Measurements from ENCODE around the gene XPR1.
"Not testable (repeated sequence)": the region's sequence is repeated elsewhere in the genome, so short reads cannot be mapped to it uniquely, and the experiment has no call there.

Gene XPR1

DNA sequence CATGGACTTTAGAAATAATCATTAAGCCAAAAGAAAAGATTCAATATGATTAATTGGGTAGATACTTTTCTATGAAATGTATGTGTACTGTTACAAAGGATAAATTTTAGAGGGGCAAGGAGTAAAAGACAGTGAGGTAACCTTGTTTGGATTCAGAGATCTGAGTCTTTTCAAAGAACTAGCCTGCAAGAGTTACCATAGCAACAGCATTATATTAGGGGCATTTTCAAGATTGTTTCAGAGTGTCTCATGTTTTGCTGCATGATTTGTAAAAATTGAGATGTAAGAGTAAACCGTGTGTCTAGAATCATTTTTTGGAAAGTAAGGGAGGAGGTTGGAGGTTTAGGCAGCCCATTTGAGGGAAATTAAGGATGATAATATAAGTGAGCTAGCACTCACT lies 210.2 kb downstream of the XPR1 start:
- no peak for DNase-seq (ENCODE audit: low spot score)

DNA sequence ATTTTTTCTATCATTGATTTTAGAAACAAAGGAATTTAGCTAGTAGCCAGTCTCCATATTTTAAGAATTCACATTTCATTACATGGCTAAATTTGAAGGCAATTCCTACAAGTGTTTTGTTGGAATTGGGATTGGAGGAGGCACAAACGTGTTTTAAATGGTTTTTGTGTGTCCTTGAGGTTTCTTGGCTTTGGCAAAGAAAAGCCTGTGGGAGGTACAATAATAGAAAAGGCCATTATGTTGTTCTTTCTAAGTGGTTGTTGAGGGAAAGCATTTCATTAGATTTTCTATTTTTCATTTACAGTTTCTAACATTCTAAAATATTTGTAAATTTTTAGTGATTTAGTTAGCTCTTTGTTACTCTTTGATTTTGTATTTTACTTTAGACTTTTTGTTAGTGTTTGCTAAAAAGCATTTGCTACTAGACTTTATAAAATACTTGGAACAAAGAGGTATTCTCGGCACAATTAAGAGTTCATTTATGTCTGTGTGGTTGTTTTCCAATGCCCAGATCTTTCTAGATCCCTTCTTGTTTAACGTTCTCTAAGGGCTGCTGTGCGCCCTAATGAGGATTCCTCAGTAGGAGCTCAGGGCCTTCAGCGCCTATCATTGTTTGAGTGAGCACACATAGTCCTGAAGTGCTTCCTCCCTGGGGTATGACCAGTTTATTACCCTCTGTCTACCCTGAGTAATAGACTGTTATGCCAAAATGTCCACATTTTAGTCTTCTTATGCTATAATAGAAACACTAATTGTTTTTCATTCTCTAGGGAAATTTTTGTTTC lies 210.9 kb downstream of the XPR1 start:
- DNase-seq (ENCODE audit: low spot score) = no peak

DNA sequence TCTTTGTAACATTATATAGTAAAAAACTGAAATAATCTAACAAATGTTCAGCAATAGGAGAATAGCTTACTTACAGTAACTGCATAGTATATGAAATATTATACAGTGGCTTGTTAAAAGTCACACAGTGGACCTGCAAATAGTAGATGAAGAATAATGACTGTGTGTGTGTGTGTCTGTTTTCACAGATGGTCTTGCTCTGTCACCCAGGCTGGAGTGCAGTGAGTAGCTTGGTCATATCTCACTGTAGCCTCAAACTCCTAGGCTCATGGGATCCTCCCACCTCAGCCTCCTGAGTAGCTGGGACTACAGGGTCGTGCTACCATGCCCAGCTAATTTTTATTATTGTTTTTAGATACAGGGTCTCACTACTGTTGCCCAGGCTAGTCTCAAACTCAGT lies 213.5 kb downstream of the XPR1 start:
- DNase-seq (ENCODE audit: low spot score) = no peak

DNA sequence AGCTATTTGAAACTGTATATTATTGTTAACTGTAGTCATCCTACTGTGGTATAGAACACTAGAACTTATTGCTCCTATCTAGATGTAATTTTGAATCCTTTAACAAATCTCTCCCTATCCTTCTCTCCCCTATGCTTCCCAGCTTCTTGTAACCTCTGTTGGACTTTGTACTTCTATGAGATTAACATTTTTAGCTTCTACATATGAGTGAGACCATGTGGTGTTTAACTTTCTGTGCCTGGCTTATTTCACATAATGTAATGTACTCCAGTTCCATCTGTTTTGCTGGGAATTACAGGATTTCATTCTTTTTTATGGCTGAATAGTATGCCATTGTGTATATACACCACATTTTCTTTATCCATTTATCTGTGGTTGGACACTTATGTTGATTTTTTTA lies 216.4 kb downstream of the XPR1 start:
- no peak for DNase-seq (ENCODE audit: low spot score)

DNA sequence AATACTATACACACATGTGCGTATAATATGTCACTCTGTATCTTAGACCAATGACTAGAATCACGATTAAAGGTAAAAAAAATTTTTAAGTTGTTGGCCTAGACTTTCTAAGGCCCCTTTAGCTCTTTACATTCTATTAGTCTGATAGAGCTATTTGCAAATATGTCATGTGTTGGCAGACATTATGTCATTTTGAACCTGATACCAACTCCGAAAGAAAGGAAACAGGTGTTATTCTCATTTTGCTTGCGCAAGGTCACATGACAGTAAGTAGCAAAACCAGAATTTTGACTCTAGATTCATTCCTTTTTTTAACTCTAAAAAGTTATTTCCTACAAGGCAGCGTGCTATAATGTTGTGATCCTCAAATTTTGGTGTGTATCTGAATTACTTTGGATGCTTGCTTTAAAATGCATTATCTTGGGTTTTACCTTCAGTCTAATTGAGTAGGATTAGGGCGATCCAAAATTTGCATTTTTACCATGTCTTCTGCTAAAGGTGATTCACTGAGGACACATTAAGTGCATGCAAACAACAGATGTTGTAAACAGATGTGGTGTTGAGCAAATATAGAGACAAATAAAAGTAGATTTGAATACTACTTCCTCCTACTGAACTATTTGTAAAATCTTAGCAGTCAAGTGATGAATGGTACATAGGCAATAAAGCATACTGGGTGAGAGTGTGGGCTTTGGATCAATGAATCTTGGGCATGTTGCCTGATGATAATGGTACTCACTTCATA lies 217.4 kb downstream of the XPR1 start:
- no peak for DNase-seq (ENCODE audit: low spot score)

DNA sequence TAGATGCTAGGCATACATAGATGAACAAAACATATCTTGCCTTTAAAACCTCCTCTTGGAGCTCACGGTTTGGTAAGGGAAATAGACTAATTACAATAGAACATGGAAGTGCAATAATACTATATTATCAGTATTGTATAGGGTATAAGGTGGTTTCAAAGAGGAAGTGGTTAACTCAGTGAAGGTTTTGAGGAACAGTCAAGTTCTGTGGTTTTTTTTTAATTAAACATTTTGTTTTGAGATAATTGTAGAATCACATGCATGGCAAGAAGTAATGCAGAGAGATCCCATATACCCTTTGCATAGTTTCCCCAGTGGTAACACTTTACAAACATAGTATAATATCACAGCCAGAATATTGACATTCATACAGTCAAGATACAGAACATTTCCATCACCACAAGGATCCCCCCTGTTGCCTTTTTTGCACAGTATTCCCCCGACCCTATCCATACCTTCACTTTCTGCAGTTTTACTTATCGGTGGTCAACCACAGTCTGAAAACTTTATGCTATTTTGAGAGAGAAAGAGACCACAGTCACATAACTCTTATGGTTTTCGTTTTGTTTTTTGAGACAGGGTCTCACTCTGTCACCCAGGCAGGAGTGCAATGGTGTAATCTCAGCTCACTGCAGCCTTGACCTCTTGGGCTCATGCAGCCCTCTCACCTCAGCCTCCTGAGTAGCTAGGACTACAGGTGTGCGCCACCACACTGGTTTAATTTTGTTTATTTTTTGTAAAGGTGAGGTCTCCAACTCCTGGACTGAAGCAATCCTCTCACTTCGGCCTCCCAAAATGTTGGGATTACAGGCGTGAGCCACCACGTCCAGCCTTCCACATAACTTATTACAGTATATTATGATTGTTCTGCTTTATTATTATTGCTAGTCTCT lies 220.4 kb downstream of the XPR1 start:
- no peak for DNase-seq (ENCODE audit: low spot score)

DNA sequence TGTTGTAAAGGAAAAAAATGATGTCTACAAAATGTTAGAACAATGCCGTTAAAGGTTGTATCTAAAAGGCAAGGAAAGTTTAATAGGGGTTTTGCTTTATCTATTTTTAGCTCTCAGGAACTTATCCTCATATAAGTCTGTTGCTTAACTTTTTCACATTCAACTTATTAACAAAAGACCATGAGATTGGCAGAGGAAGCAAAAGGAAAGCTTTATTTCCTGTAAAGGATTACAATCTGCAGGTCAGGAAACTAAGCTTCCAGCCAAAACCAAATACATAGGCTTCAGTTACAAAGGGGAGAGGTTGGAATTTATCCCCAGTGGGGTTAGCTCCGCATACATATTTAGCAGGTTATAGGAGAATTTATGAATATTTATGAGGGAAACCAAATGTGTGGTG lies 222.2 kb downstream of the XPR1 start:
- no peak for DNase-seq (ENCODE audit: low spot score)

DNA sequence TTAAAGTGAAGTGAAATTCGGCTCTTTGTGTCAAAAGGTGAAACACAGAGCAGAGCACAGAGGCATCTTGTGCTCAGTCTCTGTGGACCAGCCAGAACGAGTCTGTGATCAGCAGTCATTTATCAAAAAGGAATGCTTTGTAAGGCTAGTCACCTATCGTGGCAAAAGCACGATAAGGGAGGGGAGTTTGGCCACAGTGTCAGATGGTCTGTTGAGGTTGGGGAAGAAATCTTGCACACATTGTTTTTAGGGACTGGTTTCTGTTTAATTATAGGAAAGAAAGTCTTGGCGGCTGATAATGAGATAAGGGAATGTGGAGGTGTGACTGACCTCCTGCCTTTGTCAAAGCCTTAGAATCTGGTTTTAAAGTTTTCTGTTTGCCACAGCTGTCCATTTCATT lies 222.6 kb downstream of the XPR1 start:
- DNase-seq (ENCODE audit: low spot score) = no peak

DNA sequence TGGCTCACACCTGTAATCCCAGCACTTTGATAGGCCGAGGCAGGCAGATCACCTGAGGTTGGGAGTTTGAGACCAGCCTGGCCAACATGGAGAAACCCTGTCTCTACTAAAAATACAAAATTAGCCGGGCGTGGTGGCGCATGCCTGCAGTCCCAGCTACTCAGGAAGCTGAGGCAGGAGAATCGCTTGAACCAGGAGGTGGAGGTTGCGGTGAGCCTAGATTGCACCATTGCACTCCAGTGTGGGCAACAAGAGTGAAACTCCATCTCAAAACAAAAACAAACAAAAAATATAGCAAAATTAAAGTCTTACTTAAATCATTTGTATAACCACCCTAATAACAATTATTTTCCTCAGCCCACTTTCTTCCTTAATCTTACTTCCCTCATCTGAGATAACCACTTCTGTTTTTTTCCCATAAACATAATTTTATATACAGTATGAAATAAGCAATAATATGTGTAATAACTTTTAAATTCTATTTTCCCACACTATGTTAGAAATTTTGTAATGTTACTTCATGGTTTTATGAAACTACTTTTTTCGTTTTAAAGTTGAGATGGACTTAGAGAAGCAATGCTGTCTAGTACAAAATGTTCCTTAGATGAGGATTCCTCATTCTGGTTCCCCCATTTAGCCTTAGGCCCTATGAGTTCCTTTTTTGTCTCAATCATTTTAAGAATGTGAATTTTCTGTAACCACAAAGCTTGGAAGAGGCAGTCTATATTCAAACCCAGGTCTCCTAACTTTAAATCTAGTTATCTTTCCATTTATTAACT lies 226.3 kb downstream of the XPR1 start:
- not testable (repeated sequence) for DNase-seq (ENCODE audit: low spot score)

DNA sequence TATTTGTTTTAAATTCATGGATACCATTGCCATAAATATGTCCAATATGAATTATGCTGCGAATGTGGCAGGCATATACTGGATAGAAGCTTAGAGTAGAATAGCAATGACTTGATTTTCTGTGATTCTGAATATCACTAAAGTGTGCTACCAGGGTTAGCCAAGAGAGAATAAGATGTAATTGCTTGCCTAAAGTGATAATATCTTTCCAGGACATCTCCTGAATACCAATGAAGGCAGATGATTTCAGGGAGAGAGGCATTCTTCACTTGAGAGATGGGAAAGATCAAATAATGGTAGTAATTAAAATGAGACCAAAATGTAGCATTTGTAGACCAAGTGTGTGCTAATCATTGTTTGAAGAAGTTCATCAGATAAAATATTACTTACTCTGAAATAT lies 227.5 kb downstream of the XPR1 start:
- no peak for DNase-seq (ENCODE audit: low spot score)

DNA sequence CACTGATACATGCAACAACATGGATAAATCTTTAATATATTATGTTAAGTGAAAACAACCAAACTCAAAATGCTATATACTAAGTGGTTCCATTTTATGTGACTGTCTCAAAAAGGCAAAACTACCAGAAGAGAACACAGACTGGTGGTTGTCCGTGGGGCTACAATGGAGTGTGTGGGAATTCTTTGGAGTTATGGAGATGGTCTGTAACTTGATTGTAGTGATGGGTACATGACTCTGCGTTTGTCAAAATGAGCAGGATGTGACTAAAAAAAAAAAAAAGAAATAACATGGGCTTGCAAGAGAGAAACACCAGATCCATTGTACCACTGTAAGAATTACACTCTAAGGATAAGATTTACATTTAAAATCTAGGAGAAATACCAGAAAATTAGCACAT lies 228.7 kb downstream of the XPR1 start:
- no peak for DNase-seq (ENCODE audit: low spot score)

DNA sequence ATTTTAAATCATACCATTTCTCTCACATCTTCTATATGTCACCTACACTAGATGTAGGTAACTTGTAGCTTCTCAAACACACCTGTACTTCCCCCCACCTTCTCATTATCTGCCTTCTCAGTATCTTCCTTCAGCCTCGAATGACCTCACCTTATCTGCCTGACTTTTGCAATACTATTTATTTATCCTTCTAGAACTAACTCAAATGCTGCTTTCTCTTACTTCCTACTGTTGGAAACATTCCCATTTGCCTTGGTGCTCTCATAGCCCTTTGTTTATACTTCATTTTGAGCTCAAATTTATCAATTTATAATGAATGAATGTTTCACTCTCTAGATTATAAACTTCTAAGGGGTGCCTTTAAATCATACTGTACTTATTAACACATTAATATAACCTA lies 230.5 kb downstream of the XPR1 start:
- no peak for DNase-seq (ENCODE audit: low spot score)

DNA sequence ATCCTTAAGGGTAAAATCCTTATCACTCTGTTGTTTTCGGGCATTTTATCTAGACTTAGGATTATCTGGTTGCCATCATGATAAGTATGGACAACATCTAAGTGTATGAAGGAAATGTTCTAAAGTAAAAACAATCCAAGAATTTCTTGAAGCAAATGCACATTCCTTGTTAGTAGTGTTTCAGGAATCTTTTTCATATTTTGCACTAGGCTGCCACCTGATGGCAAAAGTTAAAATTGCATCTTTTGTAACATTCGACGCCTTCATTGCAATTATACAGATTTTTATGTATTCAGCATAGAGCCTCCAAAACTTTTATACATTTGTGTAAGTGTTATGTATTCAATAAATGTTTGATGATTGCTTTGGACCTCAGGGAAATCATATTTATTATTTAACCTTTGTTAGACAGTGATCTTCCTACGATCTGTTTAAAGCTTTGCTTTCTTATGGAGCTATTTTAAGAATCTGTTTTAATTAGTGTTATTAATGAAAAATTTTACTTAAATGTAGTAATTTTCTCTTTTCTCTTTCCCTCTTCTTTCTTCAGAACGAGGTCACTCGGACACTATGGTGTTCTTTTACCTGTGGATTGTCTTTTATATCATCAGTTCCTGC lies 231.4 kb downstream of the XPR1 start:
- DNase-seq (ENCODE audit: low spot score) = no peak

DNA sequence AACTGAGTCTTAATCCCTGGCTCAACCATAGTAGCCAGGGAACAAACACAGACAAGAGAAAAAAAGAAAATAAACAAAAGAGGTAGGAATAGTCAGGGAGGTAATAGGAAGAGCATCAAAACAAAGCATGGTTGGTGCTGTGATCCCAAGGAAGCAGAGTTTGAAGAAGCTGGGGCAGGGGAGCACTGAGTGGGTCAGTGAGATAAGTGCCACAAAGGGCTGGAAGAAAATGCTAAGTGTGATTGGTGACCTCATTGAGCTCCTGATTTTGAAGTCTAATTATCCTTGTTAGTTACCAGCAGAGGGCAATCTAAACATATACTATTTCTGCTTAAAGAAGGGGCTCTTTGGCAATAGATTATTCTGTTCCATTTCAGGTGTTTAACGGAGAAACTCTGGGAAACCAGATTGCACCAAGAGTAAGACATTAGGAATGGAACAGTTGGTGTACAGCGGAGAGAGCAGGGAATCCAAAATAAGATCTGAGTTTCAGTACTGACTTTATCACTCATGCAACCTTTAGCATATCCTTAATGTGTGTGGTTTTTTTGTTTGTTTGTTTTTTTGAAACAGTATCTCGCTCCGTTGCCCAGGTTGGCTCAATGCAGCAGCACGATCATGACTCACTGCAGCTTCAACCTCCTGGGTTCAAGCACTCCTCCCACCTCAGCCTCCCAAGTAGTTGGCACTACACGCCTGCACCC lies 250.1 kb downstream of the XPR1 start:
- peak; percentile 15 for DNase-seq (ENCODE audit: low spot score)

DNA sequence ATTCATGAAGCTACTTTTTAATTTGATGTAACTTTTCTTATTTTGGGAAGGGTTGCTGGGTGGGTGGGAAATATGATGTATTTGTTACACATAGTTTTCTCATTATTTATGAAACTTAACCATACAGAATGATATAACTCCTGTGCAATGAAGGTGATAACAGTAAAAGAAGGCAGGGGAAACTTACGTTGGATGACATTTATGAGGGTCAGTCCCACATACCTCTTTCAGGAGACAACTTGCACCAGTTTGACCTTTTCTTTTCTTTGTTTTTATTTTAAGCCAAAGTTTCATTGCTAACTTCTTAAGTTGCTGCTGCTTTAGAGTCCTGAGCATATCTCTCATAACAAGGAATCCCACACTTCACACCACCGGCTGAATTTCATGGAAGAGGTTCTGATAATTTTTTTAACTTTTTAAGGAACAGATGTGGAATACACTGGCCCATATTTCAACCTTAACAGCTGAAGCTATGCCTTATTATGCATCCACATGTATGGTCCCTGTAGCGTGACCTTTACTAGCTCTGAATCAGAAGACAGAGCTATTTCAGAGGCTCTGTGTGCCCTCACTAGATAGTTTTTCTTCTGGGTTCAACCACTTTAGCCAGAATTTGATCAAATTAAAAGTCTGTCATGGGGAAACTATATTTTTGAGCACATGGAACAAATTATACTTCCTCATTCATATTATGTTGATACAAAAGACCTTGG lies 252.9 kb downstream of the XPR1 start:
- DNase-seq (ENCODE audit: low spot score) = no peak

DNA sequence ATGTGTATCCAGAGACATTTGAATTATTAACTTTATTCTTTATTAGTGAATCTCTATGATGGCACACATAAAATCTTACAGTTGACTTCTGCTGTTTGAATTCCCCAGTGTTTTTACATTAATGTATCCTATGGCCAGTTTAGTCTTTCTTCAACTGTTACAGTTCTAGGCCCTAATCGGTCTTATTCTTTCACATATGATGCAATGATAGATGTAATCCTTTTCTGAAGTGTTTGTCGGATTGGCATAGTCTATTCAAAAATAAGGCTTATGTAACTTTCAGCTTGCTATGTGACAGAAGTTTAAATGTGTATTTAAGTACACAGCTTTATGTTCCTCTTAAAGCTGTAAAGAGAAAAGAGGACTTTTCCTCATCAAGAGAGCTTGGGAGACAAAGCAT lies 254.5 kb downstream of the XPR1 start:
- DNase-seq (ENCODE audit: low spot score) = no peak

DNA sequence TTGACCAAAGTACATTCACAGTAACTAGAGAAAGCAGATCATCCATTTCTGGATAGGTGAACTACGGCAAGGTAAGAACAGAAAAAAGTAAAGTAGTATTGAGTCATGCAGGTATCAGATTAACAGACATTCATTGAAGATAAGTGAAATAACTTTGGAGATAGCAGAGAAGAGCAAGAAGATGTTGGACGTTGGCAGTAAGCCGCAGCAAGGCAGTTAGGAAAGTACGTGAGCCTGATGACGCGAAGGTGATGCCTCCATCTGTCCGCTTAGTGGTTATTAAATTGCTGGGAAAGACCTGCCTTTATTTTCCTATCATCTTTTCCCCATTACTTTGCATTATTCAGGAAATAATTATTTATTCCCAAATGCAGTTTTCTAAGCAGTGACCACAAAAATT lies 256.0 kb downstream of the XPR1 start:
- no peak for DNase-seq (ENCODE audit: low spot score)

DNA sequence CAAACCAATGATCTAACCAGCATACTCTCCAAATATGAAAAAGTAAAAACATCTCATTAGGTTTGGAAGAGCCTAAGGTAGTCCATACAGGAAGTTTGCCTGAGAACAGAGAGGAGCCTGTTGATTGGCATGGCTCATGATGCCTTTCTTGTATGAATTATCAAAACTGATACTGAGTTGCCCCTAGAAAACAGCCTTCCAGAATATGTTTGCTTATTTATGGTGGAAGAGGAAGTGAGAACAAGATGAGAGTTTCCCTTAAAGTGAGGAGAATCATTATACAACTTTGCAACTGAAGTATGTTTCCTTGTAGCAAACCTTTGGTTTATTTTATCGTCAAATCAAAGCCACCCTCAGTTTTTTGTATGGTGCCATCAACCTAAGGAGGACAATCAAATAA lies 257.0 kb downstream of the XPR1 start:
- no peak for DNase-seq (ENCODE audit: low spot score)

DNA sequence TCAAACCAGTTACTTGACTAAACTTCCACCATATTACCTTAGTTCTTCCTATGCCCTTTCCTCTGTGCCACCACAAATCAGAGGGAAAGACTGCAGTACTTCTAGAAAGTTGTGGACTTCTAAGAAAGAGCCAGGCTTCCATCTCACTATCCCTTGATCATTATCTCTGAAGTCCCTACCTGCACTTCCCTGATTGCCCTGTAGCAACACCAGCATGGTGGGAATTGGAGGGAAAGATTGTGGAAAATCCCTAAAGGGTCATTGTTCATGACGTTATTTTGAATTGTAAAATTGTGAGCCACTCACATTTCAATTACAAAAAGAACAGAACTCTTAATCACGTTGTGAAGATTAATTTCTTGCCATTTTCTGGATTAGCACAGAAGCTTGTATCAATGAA lies 257.5 kb downstream of the XPR1 start:
- no peak for DNase-seq (ENCODE audit: low spot score)

DNA sequence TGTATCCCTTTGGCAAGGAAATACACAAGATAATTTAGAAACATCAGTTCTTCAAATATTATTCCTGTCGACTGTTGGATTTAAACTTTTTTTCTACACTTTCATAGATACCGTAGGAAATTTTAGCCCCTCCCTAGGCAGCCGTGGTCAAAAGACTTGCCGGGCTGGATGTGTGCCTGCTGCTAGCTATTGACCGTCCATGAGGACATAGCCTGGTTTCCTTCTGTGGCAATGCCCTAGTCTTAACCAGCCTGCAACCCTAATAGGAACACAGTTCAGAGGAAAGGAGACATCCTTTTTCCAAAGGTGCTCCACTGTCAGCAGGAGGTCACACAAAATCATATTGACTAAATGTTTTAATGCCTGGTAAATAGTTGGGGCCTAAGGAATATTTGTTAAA lies 260.4 kb downstream of the XPR1 start:
- no peak for DNase-seq (ENCODE audit: low spot score)
